ENCODE data around the gene ZEB1.

- TF ChIP-seq TAF1 (IDR thresholded peaks at IDR 0.05; ENCODE audit: low read depth) = no peak
- no peak for TF ChIP-seq RAD21 (conservative IDR thresholded peaks at IDR 0.05)
- no peak for TF ChIP-seq CTCF (IDR thresholded peaks at IDR 0.05; ENCODE audit: poor library complexity, severe bottlenecking)
- no peak for TF ChIP-seq REST (IDR thresholded peaks at IDR 0.05; ENCODE audit: borderline replicate concordance)
Measured at GRCh38 chr10:31358688-31359330, 39.8 kb downstream of the ZEB1 start.

Data from neural cell (in vitro differentiated cells).